Neural progenitor cell (in vitro differentiated cells): Measurements from ENCODE around the gene ADSS1.

ENCODE experiments used
- EZH2 ChIP-seq: fragments of 200-600 bp; sonication (generic); IDR thresholded peaks from 2 replicates; pipeline ENCODE4 v1.6.1; 2017; ENCODE audit warnings: antibody characterized with exemption, mild to moderate bottlenecking, moderate library complexity
- EZH2phosphoT487 ChIP-seq: fragments of 200-600 bp; sonication (generic); IDR thresholded peaks from 2 replicates; pipeline ENCODE4 v1.6.1; 2017; ENCODE audit warnings: antibody characterized with exemption
- TF ChIP-seq, protein P1 (sequence below): fragments of 200-600 bp; sonication (generic); IDR thresholded peaks from 2 replicates; pipeline ENCODE4 v1.5.1; 2017; ENCODE audit warnings: antibody characterized with exemption, mild to moderate bottlenecking

DNA sequence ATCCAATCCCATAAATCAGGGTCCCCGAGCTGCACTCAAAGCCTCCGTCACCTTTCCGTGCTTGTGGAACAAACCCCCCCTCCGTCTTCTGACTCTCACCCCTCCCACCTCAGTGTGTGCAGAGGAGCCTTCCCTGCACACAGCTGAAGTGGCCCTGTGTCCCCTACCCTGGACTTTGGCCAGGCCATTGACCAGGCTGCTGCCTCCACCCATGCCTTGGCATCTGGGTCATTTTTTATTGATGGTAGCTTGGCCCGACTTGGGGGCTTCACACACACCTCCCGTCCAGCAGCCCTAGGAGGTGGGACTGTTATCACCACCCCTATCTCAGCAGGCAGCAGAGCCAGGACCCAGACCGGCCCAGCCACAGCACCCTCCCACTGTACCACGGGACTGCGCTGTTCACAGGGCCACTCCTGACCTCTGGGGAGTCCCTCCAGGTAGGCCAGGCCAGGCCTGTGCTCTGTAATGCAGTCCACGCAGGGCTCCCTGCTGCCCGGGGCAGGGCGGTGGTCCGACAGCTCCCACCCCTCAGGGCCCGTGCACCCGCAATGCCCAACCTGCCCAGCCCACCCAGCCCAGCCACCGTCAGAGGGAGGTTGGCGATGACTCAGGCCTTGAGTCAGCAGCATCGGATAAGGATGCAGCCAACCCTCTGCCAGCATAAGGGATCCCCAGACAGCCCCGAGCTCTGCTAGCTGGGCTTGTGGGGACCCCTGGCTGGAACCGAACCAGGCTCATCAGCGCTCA lies 43.8 kb upstream of the ADSS1 start:
- TF ChIP-seq, protein P1, sequence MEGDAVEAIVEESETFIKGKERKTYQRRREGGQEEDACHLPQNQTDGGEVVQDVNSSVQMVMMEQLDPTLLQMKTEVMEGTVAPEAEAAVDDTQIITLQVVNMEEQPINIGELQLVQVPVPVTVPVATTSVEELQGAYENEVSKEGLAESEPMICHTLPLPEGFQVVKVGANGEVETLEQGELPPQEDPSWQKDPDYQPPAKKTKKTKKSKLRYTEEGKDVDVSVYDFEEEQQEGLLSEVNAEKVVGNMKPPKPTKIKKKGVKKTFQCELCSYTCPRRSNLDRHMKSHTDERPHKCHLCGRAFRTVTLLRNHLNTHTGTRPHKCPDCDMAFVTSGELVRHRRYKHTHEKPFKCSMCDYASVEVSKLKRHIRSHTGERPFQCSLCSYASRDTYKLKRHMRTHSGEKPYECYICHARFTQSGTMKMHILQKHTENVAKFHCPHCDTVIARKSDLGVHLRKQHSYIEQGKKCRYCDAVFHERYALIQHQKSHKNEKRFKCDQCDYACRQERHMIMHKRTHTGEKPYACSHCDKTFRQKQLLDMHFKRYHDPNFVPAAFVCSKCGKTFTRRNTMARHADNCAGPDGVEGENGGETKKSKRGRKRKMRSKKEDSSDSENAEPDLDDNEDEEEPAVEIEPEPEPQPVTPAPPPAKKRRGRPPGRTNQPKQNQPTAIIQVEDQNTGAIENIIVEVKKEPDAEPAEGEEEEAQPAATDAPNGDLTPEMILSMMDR, result no peak
- TF ChIP-seq EZH2 (no peak), EZH2phosphoT487 (no peak)
